HG03045 (cell line): ENCODE measurements around the gene GSK3B.
"Not testable (repeated sequence)": the region's sequence is repeated elsewhere in the genome, so short reads cannot be mapped to it uniquely, and the experiment has no call there.

Source experiments
- ATAC-seq: cut with Tn5 transposase; IDR thresholded peaks from one replicate; pipeline ENCODE4 v1.9.1; 2021; ENCODE audit warnings: mild to moderate bottlenecking, moderate library complexity; ENCODE audit not compliant: unreplicated experiment

GSK3B gene

GRCh38 chr3:120057626-120058025 is 36.6 kb downstream of the GSK3B start:
- no peak for ATAC-seq

- ATAC-seq, result no peak
These were observed 37.2 kb downstream of the GSK3B start for GRCh38 chr3:120057029-120057428.

- ATAC-seq, result not testable (repeated sequence)
These were observed 40.6 kb downstream of the GSK3B start for GRCh38 chr3:120053647-120054046.

- ATAC-seq, result no peak
These were observed 41.6 kb downstream of the GSK3B start for GRCh38 chr3:120052677-120053076.

GRCh38 chr3:120052225-120052624 is 42.0 kb downstream of the GSK3B start:
- peak; percentile 66 for ATAC-seq

GRCh38 chr3:120051570-120051969 is 42.7 kb downstream of the GSK3B start:
- ATAC-seq, result not testable (repeated sequence)

- ATAC-seq, result no peak
These were observed 44.2 kb downstream of the GSK3B start for GRCh38 chr3:120049881-120050539.

GRCh38 chr3:120049072-120049471 is 45.2 kb downstream of the GSK3B start:
- no peak for ATAC-seq

- ATAC-seq, result no peak
These were observed 45.7 kb downstream of the GSK3B start for GRCh38 chr3:120048355-120049041.

- no peak for ATAC-seq
These were observed 46.6 kb downstream of the GSK3B start for GRCh38 chr3:120047686-120048085.

GRCh38 chr3:120040813-120041377 is 53.4 kb downstream of the GSK3B start:
- ATAC-seq, result no peak

GRCh38 chr3:120039642-120040610 is 54.3 kb downstream of the GSK3B start:
- ATAC-seq, result no peak

- ATAC-seq, result no peak
These were observed 60.7 kb downstream of the GSK3B start for GRCh38 chr3:120033596-120033995.

GRCh38 chr3:120031561-120031960 is 62.7 kb downstream of the GSK3B start:
- ATAC-seq, result no peak

GRCh38 chr3:120029749-120030148 is 64.5 kb downstream of the GSK3B start:
- ATAC-seq, result no peak

- ATAC-seq, result no peak
These were observed 65.8 kb downstream of the GSK3B start for GRCh38 chr3:120028271-120029047.

GRCh38 chr3:120027226-120027625 is 67.0 kb downstream of the GSK3B start:
- ATAC-seq, result no peak

GRCh38 chr3:120025520-120025919 is 68.7 kb downstream of the GSK3B start:
- no peak for ATAC-seq

GRCh38 chr3:120024103-120024502 is 70.1 kb downstream of the GSK3B start:
- no peak for ATAC-seq

GRCh38 chr3:120022729-120023128 is 71.5 kb downstream of the GSK3B start:
- no peak for ATAC-seq
